IMR-90 (cell line): ENCODE data around the gene GNRH2. TPM values are rescaled to one million over a fixed set of nuclear protein-coding genes. Genes with fewer than 3 reads are reported as not detected.
"Not testable (repeated sequence)": the region's sequence is repeated elsewhere in the genome, so short reads cannot be mapped to it uniquely, and the experiment has no call there.

Experiments
- ATAC-seq: fragments of 200-7000 bp; cut with Tn5 transposase; 2 replicates; pipeline ENCODE4 v1.9.1; 2020; ENCODE audit warnings: low read depth, mild to moderate bottlenecking, moderate library complexity
- BruUV-seq: library from RNA; stranded (reverse); fragments of 400-500 nt; replicated peaks from 2 replicates; lab custom pipeline; 2021; lab: Mats Ljungman, UMichigan
- CTCF ChIA-PET: fragments of 300-600 bp; formaldehyde crosslinking; extraction: SDS; loops from one replicate; lab custom pipeline; 2021; ENCODE audit warnings: antibody characterized with exemption; lab: Yijun Ruan, JAX
- POLR2A ChIA-PET: fragments of 300-600 bp; sonication (Branson Sonifier 250); formaldehyde crosslinking; loops from one replicate; lab custom pipeline; 2022; ENCODE audit warnings: antibody characterized with exemption; ENCODE audit not compliant: unreplicated experiment; lab: Charles Lee
- DNase-seq: peaks from one replicate; pipeline ENCODE4 v3.0.0; 2013
- H2AFZ ChIP-seq: replicated peaks from 2 replicates; pipeline ENCODE3; 2013; ENCODE audit warnings: low read length, mild to moderate bottlenecking; ENCODE audit not compliant: poor library complexity
- H2AK5ac ChIP-seq: 2 replicates; pipeline ENCODE4 v1.6.1; 2013; ENCODE audit warnings: low read depth, low read length, inconsistent platforms
- H2AK9ac ChIP-seq: replicated peaks from 2 replicates; pipeline ENCODE3; 2013; ENCODE audit warnings: mild to moderate bottlenecking, low read depth, low read length, moderate library complexity; ENCODE audit not compliant: poor library complexity
- H2BK120ac ChIP-seq: 2 replicates; pipeline ENCODE4 v1.6.1; 2013; ENCODE audit warnings: low read depth, low read length, inconsistent platforms
- H2BK15ac ChIP-seq: 3 replicates; pipeline ENCODE4 v1.6.1; 2013; ENCODE audit warnings: low read depth, low read length, inconsistent platforms
- H2BK20ac ChIP-seq: 2 replicates; pipeline ENCODE4 v1.6.1; 2013; ENCODE audit warnings: low read depth, mild to moderate bottlenecking, inconsistent platforms, low read length, moderate library complexity
- H2BK5ac ChIP-seq: 2 replicates; pipeline ENCODE4 v1.6.1; 2013; ENCODE audit warnings: mild to moderate bottlenecking, low read depth, low read length, inconsistent platforms; ENCODE audit not compliant: poor library complexity, severe bottlenecking
- H3K14ac ChIP-seq: replicated peaks from 2 replicates; pipeline ENCODE4 v1.6.1; 2013; ENCODE audit warnings: low read depth, low read length, inconsistent platforms
- H3K18ac ChIP-seq: 2 replicates; pipeline ENCODE4 v1.6.1; 2013; ENCODE audit warnings: low read depth, low read length, control low read depth
- H3K23ac ChIP-seq: 2 replicates; pipeline ENCODE4 v1.6.1; 2013; ENCODE audit warnings: low read depth, low read length, inconsistent platforms
- H3K27ac ChIP-seq: 2 replicates; pipeline ENCODE4 v1.5.1; 2013; ENCODE audit warnings: mild to moderate bottlenecking, control low read depth, low read length; ENCODE audit not compliant: insufficient read depth
- H3K27me3 ChIP-seq: 2 replicates; pipeline ENCODE4 v1.6.1; 2013; ENCODE audit warnings: low read length; ENCODE audit not compliant: control insufficient read depth, insufficient read depth
- H3K36me3 ChIP-seq: 2 replicates; pipeline ENCODE4 v1.6.1; 2013; ENCODE audit warnings: low read length, mixed read lengths; ENCODE audit not compliant: control insufficient read depth, insufficient read depth
- H3K4ac ChIP-seq: 2 replicates; pipeline ENCODE4 v1.6.1; 2013; ENCODE audit warnings: low read depth, low read length, inconsistent platforms
- H3K4me1 ChIP-seq: 2 replicates; pipeline ENCODE4 v1.6.1; 2013; ENCODE audit warnings: low read length, mixed read lengths; ENCODE audit not compliant: control insufficient read depth, insufficient read depth
- H3K4me2 ChIP-seq: 2 replicates; pipeline ENCODE4 v1.6.1; 2013; ENCODE audit warnings: low read depth, mild to moderate bottlenecking, control low read depth, low read length, moderate library complexity
- H3K4me3 ChIP-seq: 2 replicates; pipeline ENCODE4 v1.5.1; 2013; ENCODE audit warnings: low read depth, mild to moderate bottlenecking, control low read depth, low read length, moderate library complexity; ENCODE audit not compliant: insufficient read depth
- H3K56ac ChIP-seq: 2 replicates; pipeline ENCODE4 v1.6.1; 2013; ENCODE audit warnings: low read length, inconsistent platforms; ENCODE audit not compliant: insufficient read depth; ENCODE audit errors: extremely low read depth
- H3K79me1 ChIP-seq, 2 experiments: 2 replicates each; pipeline ENCODE4 v1.6.1; 2013; ENCODE audit warnings: low read length in 2 of 2, inconsistent platforms in 1 of 2, low read depth in 1 of 2
- H3K9ac ChIP-seq: 2 replicates; pipeline ENCODE4 v1.6.1; 2013; ENCODE audit warnings: low read depth, low read length, control low read depth
- H3K9me1 ChIP-seq: 2 replicates; pipeline ENCODE4 v1.6.1; 2013; ENCODE audit warnings: low read length, inconsistent platforms; ENCODE audit not compliant: insufficient read depth
- H3K9me3 ChIP-seq: 2 replicates; pipeline ENCODE4 v1.6.1; 2013; ENCODE audit warnings: low read length; ENCODE audit not compliant: control insufficient read depth, insufficient read depth
- H4K20me1 ChIP-seq: 2 replicates; pipeline ENCODE4 v1.6.1; 2013; ENCODE audit warnings: low read length, inconsistent platforms; ENCODE audit not compliant: insufficient read depth
- H4K5ac ChIP-seq: 2 replicates; pipeline ENCODE4 v1.6.1; 2013; ENCODE audit warnings: mild to moderate bottlenecking, low read depth, low read length, control low read depth
- H4K8ac ChIP-seq, 2 experiments: 2 replicates each; pipeline ENCODE4 v1.6.1; 2013; ENCODE audit warnings: low read depth in 2 of 2, low read length in 2 of 2, control low read depth in 1 of 2, inconsistent platforms in 1 of 2
- H4K91ac ChIP-seq: 2 replicates; pipeline ENCODE4 v1.6.1; 2013; ENCODE audit warnings: low read depth, low read length, inconsistent platforms; ENCODE audit not compliant: insufficient read depth
- WGBS, 2 experiments: methylation state at CpG; one replicate each; pipeline versions ENCODE4 v1.1.5 to v1.1.7; 2013; ENCODE audit warnings: missing lambda C conversion rate in 2 of 2; ENCODE audit not compliant: insufficient read length in 1 of 2; ENCODE audit errors: extremely low coverage in 2 of 2; 5-methylcytosine and 5-hydroxymethylcytosine counted together
- dilution Hi-C: fragments of 300-500 bp; cut with HindIII; formaldehyde crosslinking; loops from one replicate; pipeline ENCODE4 v1.14.3; 2018; ENCODE audit warnings: low sequenced_read_pairs; ENCODE audit not compliant: unreplicated experiment
- in situ Hi-C: fragments of 300-500 bp; cut with MboI; formaldehyde crosslinking; loops from 3 replicates; pipeline ENCODE4 v1.14.3; 2019; ENCODE audit warnings: low sequenced_read_pairs, inconsistent platforms, mixed read lengths
- intact Hi-C: fragments of 100-400 bp; cut with micrococcal nuclease; formaldehyde crosslinking; loops from 2 replicates; pipeline ENCODE4 v1.10.0; 2022
- polyA plus RNA-seq, 3 experiments: library from polyadenylated mRNA; depleted of rRNA; stranded (reverse); fragments of >200 nt; gene quantifications; 2 replicates each; pipeline ENCODE4 v1.2.3, GENCODE V29; 2012; ENCODE audit warnings: low replicate concordance in 1 of 3
- total RNA-seq: library from RNA; depleted of rRNA; stranded (reverse); fragments of >200 nt; gene quantifications from 2 replicates; pipeline ENCODE4 v1.2.3, GENCODE V29; 2012

The GNRH2 gene
- total and polyA plus RNA-seq, 2 of the 4 experiments (the other 2 are of a cell fraction) = 0.18 to 0.21 TPM

DNA sequence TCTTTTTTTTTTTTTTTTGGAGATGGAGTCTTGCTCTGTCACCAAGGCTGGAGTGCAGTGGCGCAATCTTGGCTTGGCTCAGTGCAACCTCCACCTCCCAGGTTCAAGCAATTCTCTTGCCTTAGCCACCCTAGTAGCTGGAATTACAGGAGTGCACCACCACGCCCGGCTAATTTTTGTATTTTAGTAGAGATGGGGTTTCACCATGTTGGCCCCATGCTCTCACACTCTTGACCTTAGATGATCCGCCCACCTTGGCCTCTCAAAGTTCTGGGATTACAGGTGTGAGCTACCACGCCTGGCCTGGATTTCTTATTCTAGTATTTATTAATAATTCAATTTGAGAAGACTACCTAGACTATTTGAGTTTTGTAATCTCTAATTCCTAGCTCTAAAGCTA lies 28.1 kb upstream of the GNRH2 start:
- H2BK5ac ChIP-seq, intact Hi-C loops, BruUV-seq, H3K18ac ChIP-seq, H4K91ac ChIP-seq, H3K56ac ChIP-seq, H3K27me3 ChIP-seq, ATAC-seq, H4K8ac ChIP-seq, H3K9me3 ChIP-seq, H3K4me1 ChIP-seq, H2AK9ac ChIP-seq, H3K4me3 ChIP-seq, in situ Hi-C loops, H2AFZ ChIP-seq, H3K4ac ChIP-seq, H3K79me1 ChIP-seq, H2BK15ac ChIP-seq, H4K5ac ChIP-seq, DNase-seq, H3K14ac ChIP-seq, H2BK20ac ChIP-seq, H2BK120ac ChIP-seq, H3K9ac ChIP-seq, dilution Hi-C loops, H2AK5ac ChIP-seq, H3K27ac ChIP-seq, H3K23ac ChIP-seq, H3K4me2 ChIP-seq: not testable (repeated sequence)
- ChIA-PET CTCF (interaction anchor here (1.1 kb wide), 1 partner anchor 38 kb away, joined by 3 read pairs; no protein-coding TSS in a partner anchor), POLR2A (interaction anchor here (0.5 kb wide), 1 partner anchor 11 kb away, joined by 3 read pairs; no protein-coding TSS in a partner anchor)
- peaks cover 18% of the 10 kb centered on the region for H3K36me3 ChIP-seq
- peaks cover 13% of the 10 kb centered on the region; the same call in 1 of the 2 replicates for H4K20me1 ChIP-seq
- H3K9me1 ChIP-seq = peaks cover 13% of the 10 kb centered on the region
- WGBS, 2 experiments = no CpG with 5 or more reads among the region's 5 CpGs
